Esophagus muscularis mucosa (tissue), 4 donors: ENCODE results near the gene RRBP1.

ENCODE experiments used
- CTCF ChIP-seq, 3 experiments: fragments of 200-600 bp in 2 of 3; fragments of 450-650 bp in 1 of 3; sonication (generic) in 2 of 3; IDR thresholded peaks; one replicate each; pipeline ENCODE4 v1.5.1; 2017 to 2019; ENCODE audit warnings: antibody characterized with exemption in 3 of 3, mild to moderate bottlenecking in 2 of 3, moderate library complexity in 1 of 3
- EP300 ChIP-seq: sonication (generic); formaldehyde crosslinking; IDR thresholded peaks from one replicate; pipeline ENCODE4 v1.6.1; 2017; ENCODE audit warnings: antibody characterized with exemption
- POLR2A ChIP-seq: fragments of 450-650 bp; IDR thresholded peaks from one replicate; pipeline ENCODE4 v1.6.1; 2017; ENCODE audit warnings: antibody characterized with exemption, moderate library complexity, mild to moderate bottlenecking, low read depth
- POLR2AphosphoS5 ChIP-seq, 2 donors: sonication (generic); formaldehyde crosslinking; IDR thresholded peaks; one replicate each; pipeline ENCODE4 v1.6.1; 2017; ENCODE audit warnings: antibody characterized with exemption in 2 of 2

- TF ChIP-seq POLR2A (no peak), POLR2AphosphoS5 (IDR thresholded peaks at IDR 0.05) (no peak), EP300 (no peak), CTCF (IDR thresholded peaks at IDR 0.05) (no peak)
Observed at GRCh38 chr20:17690144-17690543, 8.1 kb upstream of the RRBP1 start.
